ENCODE measurements around the gene FUT6. TPM values are rescaled to one million over a fixed set of nuclear protein-coding genes. Genes with fewer than 3 reads are reported as not detected.
"Not testable (repeated sequence)": the region's sequence is repeated elsewhere in the genome, so short reads cannot be mapped to it uniquely, and the experiment has no call there.

The FUT6 gene
- total RNA-seq, 2 experiments from 2014 or later: not detected

DNA sequence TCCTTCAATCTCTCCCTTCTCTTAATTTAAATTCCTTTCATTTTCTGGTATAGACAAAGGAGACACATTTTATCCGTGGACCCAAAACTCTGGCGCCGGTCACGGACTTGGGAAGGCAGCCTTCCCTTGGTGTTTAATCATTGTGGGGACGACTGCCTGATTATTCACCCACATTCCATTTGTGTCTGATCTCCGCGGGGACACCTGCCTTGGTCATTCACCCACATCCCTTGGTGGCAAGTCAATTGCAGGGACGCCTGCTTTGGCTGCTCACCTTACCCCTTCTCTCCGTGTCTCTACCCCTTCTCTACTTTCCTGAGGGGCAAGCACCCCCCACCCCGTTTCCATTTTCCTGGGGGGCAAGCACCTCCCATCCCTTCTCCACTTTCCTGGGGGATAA is 8.3 kb upstream of the FUT6 start:
- not testable (repeated sequence) for BruUV-seq (replicated peaks)

DNA sequence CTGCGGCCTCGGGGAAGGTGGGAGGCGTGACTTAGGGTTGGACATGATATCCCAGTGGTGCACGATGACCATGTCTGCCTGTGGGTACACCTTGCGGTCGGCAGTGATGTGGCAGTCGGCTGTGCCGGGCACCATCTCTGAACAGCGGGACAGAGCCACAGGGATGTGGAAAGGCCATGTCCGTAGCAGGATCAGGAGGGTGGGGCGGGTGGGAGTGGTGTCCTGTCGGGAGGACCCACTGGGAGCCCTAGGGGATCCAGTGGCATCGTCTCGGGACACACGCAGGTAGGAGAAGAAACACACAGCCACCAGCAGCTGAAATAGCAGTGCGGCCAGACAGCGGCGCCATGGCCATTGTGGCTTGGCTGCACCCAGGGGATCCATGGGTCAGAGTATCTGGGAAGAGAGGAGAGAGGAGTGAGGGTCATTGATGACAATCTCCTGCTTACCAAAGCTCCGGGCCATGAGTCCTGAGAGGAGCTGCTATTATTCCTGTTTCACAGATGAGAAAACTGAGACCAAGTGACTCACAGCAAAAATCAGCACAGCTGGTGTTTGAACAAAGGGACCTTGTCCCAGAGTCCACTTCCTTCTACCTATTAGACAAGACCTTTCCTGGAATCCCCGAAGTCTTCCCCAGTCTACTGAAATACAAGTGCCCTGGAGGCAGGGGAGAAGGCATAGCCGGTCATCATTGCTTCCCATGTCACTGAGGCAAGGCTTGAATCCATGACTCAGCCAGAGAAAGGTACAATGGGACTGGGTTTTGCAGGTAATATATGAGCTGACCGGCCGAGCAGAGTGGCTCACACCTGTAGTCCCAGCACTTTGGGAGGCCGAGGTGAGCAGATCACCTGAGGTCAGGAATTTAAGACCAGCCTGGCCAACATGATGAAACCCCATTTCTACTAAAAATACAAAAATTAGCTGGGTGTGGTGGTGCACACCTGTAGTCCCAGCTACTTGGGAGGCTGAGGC is 5.2 kb upstream of the FUT6 start:
- Histone ChIP-seq H3K79me2 (ENCODE audit: insufficient read depth, low read depth, low read length) (no peaks in the 10 kb centered on the region), H3K4me3 (ENCODE audit: low read depth, low read length, poor library complexity, severe bottlenecking) (no peak overlapping the region), H3K36me3 (ENCODE audit: insufficient read depth, low read length) (no peaks in the 10 kb centered on the region), H3K9me2 (ENCODE audit: insufficient read depth, low read length) (no peaks in the 10 kb centered on the region), H3K27ac (ENCODE audit: low read depth, low read length, poor library complexity, severe bottlenecking) (no peak overlapping the region), H3K4me1 (ENCODE audit: insufficient read depth, low read length, poor library complexity, severe bottlenecking) (peaks cover under 1% of the 10 kb centered on the region), H3K4me2 (ENCODE audit: low read length) (no peak overlapping the region), H3K9me3 (ENCODE audit: low read length) (no peaks in the 10 kb centered on the region), H4K20me1 (ENCODE audit: insufficient read depth, low read length) (no peaks in the 10 kb centered on the region), H2AFZ (ENCODE audit: low read length) (no peak overlapping the region)
- ChIA-PET POLR2A (interaction anchor here (0.6 kb wide), 1 partner anchor 15 kb away, joined by 6 read pairs; no protein-coding TSS in a partner anchor), CTCF (ENCODE audit: unreplicated experiment) (no interaction called here)
- TF ChIP-seq, protein P1, sequence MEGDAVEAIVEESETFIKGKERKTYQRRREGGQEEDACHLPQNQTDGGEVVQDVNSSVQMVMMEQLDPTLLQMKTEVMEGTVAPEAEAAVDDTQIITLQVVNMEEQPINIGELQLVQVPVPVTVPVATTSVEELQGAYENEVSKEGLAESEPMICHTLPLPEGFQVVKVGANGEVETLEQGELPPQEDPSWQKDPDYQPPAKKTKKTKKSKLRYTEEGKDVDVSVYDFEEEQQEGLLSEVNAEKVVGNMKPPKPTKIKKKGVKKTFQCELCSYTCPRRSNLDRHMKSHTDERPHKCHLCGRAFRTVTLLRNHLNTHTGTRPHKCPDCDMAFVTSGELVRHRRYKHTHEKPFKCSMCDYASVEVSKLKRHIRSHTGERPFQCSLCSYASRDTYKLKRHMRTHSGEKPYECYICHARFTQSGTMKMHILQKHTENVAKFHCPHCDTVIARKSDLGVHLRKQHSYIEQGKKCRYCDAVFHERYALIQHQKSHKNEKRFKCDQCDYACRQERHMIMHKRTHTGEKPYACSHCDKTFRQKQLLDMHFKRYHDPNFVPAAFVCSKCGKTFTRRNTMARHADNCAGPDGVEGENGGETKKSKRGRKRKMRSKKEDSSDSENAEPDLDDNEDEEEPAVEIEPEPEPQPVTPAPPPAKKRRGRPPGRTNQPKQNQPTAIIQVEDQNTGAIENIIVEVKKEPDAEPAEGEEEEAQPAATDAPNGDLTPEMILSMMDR (conservative IDR thresholded peaks at IDR 0.05; ENCODE audit: low read length): no peak
- no peak for TF ChIP-seq EZH2phosphoT487 (IDR thresholded peaks at IDR 0.05; ENCODE audit: borderline replicate concordance, low read depth, low read length)
- DNase-seq (ENCODE audit: low spot score): no peak
- intact Hi-C loops (cut with micrococcal nuclease; ENCODE audit: unreplicated experiment): no loop called here
- BruUV-seq (replicated peaks): no TSS peak

More for the DNA sequence above, 8.3 kb upstream of the FUT6 start:
- H3K9me3 ChIP-seq (ENCODE audit: low read length); H4K20me1 ChIP-seq (ENCODE audit: insufficient read depth, low read length); H2AFZ ChIP-seq (ENCODE audit: low read length); CTCF ChIA-PET (ENCODE audit: unreplicated experiment); H3K4me3 ChIP-seq (ENCODE audit: low read depth, low read length, poor library complexity, severe bottlenecking); H3K4me2 ChIP-seq (ENCODE audit: low read length); H3K27ac ChIP-seq (ENCODE audit: low read depth, low read length, poor library complexity, severe bottlenecking); H3K9me2 ChIP-seq (ENCODE audit: insufficient read depth, low read length); intact Hi-C loops (cut with micrococcal nuclease; ENCODE audit: unreplicated experiment); POLR2A ChIA-PET; H3K36me3 ChIP-seq (ENCODE audit: insufficient read depth, low read length); DNase-seq (ENCODE audit: low spot score); H3K79me2 ChIP-seq (ENCODE audit: insufficient read depth, low read depth, low read length): not testable (repeated sequence)
- peaks cover 14% of the 10 kb centered on the region for H3K4me1 ChIP-seq (ENCODE audit: insufficient read depth, low read length, poor library complexity, severe bottlenecking)

DNA sequence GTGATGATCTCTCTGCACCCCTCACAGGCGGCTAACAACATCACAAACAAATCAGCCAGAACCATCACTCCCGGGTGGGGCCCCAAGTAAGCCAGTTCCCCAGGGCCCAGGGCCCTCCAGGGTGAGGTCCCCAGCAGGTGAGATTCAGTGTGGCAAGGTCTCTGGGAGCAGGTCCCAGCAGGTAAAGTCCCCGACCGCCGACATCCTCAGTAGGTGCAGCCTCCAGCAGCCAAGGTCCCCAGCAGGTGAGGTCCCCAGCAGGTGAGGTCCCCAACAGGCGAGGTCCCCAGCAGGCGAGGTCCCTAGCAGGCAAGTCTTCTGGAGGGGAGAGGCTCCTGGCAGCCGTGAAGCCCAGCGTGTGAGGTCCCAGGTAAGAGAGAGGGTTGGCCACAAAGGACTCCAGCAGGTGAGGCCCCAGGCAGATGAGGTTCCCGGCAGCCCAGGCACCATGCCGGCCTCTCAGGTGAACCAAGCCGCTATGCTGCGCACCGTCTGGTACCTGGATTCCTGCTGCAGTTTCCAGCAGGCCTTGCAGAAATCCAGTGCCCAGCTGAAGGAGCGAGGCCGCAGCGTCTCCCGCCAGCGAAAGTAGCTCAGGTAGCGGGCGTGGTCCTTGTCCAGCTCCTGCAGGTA is 3.9 kb upstream of the FUT6 start:
- no TSS peak for BruUV-seq (replicated peaks)
- no peaks in the 10 kb centered on the region for H3K36me3 ChIP-seq (ENCODE audit: insufficient read depth, low read length)
- no peak overlapping the region for H3K4me3 ChIP-seq (ENCODE audit: low read depth, low read length, poor library complexity, severe bottlenecking)
- H3K9me2 ChIP-seq (ENCODE audit: insufficient read depth, low read length): no peaks in the 10 kb centered on the region
- no peaks in the 10 kb centered on the region for H3K79me2 ChIP-seq (ENCODE audit: insufficient read depth, low read depth, low read length)
- DNase-seq (ENCODE audit: low spot score): no peak
- H4K20me1 ChIP-seq (ENCODE audit: insufficient read depth, low read length): no peaks in the 10 kb centered on the region
- no peak overlapping the region for H2AFZ ChIP-seq (ENCODE audit: low read length)
- no peaks in the 10 kb centered on the region for H3K9me3 ChIP-seq (ENCODE audit: low read length)
- ChIA-PET CTCF (ENCODE audit: unreplicated experiment) (no interaction called here), POLR2A (no interaction called here)
- TF ChIP-seq EZH2phosphoT487 (IDR thresholded peaks at IDR 0.05; ENCODE audit: borderline replicate concordance, low read depth, low read length): no peak
- TF ChIP-seq, protein P1 (conservative IDR thresholded peaks at IDR 0.05; ENCODE audit: low read length): no peak
- intact Hi-C loops (cut with micrococcal nuclease; ENCODE audit: unreplicated experiment): no loop called here
- H3K27ac ChIP-seq (ENCODE audit: low read depth, low read length, poor library complexity, severe bottlenecking): no peak overlapping the region
- no peak overlapping the region for H3K4me2 ChIP-seq (ENCODE audit: low read length)
- H3K4me1 ChIP-seq (ENCODE audit: insufficient read depth, low read length, poor library complexity, severe bottlenecking): peaks cover 13% of the 10 kb centered on the region

DNA sequence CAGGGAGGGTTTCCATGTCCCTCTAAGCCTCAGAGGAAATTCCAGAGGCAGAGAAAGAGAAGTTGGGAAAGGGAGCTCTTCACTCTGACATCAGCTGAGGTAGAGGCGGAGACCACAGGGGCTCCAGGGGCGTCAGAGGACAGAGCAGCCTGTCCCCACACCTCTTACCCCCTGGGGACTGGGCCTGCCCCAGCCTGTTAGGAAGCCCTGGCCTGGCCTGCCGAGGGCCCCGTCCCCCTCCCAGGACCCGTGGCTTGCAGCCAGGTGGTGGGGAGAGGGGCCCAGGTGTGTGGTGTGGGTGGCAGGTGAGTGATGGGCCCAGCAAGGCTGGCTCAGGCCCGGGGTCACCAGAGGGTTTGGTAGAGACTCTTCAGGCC is 2.2 kb upstream of the FUT6 start:
- H4K20me1 ChIP-seq (ENCODE audit: insufficient read depth, low read length); H2AFZ ChIP-seq (ENCODE audit: low read length); BruUV-seq (replicated peaks); H3K79me2 ChIP-seq (ENCODE audit: insufficient read depth, low read depth, low read length); DNase-seq (ENCODE audit: low spot score); intact Hi-C loops (cut with micrococcal nuclease; ENCODE audit: unreplicated experiment); POLR2A ChIA-PET; H3K9me2 ChIP-seq (ENCODE audit: insufficient read depth, low read length); H3K9me3 ChIP-seq (ENCODE audit: low read length); H3K4me3 ChIP-seq (ENCODE audit: low read depth, low read length, poor library complexity, severe bottlenecking); CTCF ChIA-PET (ENCODE audit: unreplicated experiment); H3K36me3 ChIP-seq (ENCODE audit: insufficient read depth, low read length); H3K27ac ChIP-seq (ENCODE audit: low read depth, low read length, poor library complexity, severe bottlenecking); H3K4me2 ChIP-seq (ENCODE audit: low read length): not testable (repeated sequence)
- peaks cover 14% of the 10 kb centered on the region for H3K4me1 ChIP-seq (ENCODE audit: insufficient read depth, low read length, poor library complexity, severe bottlenecking)
